ENCODE data around the gene D2HGDH. TPM values are rescaled to one million over a fixed set of nuclear protein-coding genes. Genes with fewer than 3 reads are reported as not detected.
A peak's percentile ranks its signal among the peaks of the same experiment; 100 is the strongest.
"Not testable (repeated sequence)": the region's sequence is repeated elsewhere in the genome, so short reads cannot be mapped to it uniquely, and the experiment has no call there.

Gene D2HGDH
- total and polyA plus RNA-seq, 2 donors from 2014 or later: 37.0 to 49.3 TPM

DNA sequence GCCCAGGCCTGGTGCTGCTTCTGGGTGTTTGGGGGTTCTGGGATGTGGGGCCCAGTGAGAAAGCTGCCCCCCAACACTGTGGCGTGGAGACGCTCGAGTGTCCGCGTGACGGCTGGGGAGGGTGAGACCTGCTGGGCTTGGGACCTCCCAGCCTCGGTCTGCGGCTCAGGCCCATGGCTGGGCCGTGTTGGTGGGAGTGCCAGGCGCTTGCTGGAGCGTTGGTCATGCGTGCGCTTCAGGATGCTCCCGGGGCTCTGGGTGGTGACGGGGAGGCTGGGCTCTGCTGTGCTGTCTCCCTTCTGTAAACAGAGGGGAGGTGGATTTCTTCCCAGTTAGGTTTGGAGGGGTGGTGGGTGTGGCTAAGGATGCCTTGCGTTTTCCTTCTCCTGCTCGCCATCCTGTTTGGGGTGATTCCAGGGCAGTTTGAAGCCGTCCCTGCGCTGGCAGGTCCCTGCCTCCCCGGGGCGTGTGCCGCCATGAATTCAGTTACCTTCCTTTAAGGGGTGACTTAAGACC, 42.8 kb downstream of the D2HGDH start:
- no peaks in the 10 kb centered on the region for H3K36me3 ChIP-seq (ENCODE audit: control insufficient read depth in 2 of 3, insufficient read depth in 3 of 3, low read length in 3 of 3)
- TF ChIP-seq, protein P1, sequence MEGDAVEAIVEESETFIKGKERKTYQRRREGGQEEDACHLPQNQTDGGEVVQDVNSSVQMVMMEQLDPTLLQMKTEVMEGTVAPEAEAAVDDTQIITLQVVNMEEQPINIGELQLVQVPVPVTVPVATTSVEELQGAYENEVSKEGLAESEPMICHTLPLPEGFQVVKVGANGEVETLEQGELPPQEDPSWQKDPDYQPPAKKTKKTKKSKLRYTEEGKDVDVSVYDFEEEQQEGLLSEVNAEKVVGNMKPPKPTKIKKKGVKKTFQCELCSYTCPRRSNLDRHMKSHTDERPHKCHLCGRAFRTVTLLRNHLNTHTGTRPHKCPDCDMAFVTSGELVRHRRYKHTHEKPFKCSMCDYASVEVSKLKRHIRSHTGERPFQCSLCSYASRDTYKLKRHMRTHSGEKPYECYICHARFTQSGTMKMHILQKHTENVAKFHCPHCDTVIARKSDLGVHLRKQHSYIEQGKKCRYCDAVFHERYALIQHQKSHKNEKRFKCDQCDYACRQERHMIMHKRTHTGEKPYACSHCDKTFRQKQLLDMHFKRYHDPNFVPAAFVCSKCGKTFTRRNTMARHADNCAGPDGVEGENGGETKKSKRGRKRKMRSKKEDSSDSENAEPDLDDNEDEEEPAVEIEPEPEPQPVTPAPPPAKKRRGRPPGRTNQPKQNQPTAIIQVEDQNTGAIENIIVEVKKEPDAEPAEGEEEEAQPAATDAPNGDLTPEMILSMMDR (IDR thresholded peaks at IDR 0.05; ENCODE audit: borderline replicate concordance, extremely low read depth, insufficient read depth): no peak
- no peak overlapping the region for H3K27ac ChIP-seq (ENCODE audit: low read depth in 2 of 2, low read length in 2 of 2)
- no peaks in the 10 kb centered on the region for H3K4me1 ChIP-seq (ENCODE audit: control insufficient read depth in 2 of 3, insufficient read depth in 2 of 3, low read depth in 1 of 3, low read length in 3 of 3)
- intact Hi-C loops (cut with DNase I): no loop called here
- DNase-seq (peak in 4 of 5 donors; percentile 58 to 75 (median 66)), FAIRE-seq (no peak)
- H3K27me3 ChIP-seq (ENCODE audit: control insufficient read depth, insufficient read depth, low read length): no peaks in the 10 kb centered on the region
- H3K4me3 ChIP-seq (ENCODE audit: low read length in 3 of 3): no peak overlapping the region
- peaks cover 0 to 3% (median 0%) of the 10 kb centered on the region in 3 donors for H3K9me3 ChIP-seq (ENCODE audit: control insufficient read depth in 2 of 3, insufficient read depth in 1 of 3, low read length in 3 of 3)
- no peak overlapping the region for H3K9ac ChIP-seq (ENCODE audit: low read length in 3 of 3)

DNA sequence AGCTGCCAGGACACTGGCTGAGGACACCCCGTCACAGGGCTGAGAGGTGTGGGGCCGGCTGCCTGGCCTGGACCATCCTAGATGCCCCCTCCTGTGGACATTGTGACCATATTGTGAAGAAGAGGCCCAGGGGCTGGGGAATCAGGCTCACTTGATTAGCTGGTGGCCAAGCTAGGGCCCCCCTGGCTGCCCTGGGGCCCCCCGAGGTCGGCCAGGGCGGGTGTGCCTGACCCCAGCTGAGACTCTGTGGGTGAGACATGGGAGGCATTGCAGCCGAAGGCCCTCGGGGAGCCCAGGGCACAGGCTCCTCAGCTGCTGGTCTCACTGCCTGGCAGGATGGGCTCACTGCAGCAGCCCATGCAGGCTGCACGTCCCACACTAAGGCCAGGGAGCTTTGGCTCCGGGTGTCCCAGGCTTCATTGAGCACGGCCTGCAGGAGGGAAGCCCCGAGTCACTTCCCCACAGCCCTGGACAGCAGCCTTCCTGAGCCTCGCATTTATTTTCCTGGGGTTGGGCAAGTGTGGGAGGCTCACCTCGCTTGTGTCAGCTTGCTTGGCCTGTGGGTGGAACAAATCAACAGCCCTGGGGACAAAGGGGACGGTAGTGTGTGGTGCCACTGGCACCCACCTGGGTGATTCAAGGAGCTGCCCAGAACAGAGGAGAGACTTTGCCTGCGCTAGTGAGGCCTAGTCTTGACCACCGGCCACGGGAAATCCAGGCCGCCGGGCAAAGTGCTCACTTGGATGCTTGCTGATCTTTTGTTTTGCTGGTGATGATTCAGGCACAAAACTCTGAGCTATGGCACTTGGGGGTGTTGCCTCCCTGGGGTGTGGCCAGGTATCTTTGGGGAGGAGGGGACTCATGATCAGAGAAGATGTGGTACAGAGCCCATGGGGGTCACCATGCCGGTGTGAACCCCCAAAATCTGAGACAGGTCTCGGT, 43.5 kb downstream of the D2HGDH start:
- TF ChIP-seq, protein P1 (IDR thresholded peaks at IDR 0.05; ENCODE audit: borderline replicate concordance, extremely low read depth, insufficient read depth): no peak
- H3K27me3 ChIP-seq (ENCODE audit: control insufficient read depth, insufficient read depth, low read length): no peaks in the 10 kb centered on the region
- no peak overlapping the region for H3K9ac ChIP-seq (ENCODE audit: low read length in 3 of 3)
- intact Hi-C loops (cut with DNase I): no loop called here
- H3K9me3 ChIP-seq (ENCODE audit: control insufficient read depth in 2 of 3, insufficient read depth in 1 of 3, low read length in 3 of 3): peaks cover 0 to 3% (median 0%) of the 10 kb centered on the region in 3 donors
- H3K27ac ChIP-seq (ENCODE audit: low read depth in 2 of 2, low read length in 2 of 2): no peak overlapping the region
- no peak for DNase-seq
- H3K4me3 ChIP-seq (ENCODE audit: low read length in 3 of 3): no peak overlapping the region
- no peaks in the 10 kb centered on the region for H3K4me1 ChIP-seq (ENCODE audit: control insufficient read depth in 2 of 3, insufficient read depth in 2 of 3, low read depth in 1 of 3, low read length in 3 of 3)
- no peak for FAIRE-seq
- H3K36me3 ChIP-seq (ENCODE audit: control insufficient read depth in 2 of 3, insufficient read depth in 3 of 3, low read length in 3 of 3): no peaks in the 10 kb centered on the region

DNA sequence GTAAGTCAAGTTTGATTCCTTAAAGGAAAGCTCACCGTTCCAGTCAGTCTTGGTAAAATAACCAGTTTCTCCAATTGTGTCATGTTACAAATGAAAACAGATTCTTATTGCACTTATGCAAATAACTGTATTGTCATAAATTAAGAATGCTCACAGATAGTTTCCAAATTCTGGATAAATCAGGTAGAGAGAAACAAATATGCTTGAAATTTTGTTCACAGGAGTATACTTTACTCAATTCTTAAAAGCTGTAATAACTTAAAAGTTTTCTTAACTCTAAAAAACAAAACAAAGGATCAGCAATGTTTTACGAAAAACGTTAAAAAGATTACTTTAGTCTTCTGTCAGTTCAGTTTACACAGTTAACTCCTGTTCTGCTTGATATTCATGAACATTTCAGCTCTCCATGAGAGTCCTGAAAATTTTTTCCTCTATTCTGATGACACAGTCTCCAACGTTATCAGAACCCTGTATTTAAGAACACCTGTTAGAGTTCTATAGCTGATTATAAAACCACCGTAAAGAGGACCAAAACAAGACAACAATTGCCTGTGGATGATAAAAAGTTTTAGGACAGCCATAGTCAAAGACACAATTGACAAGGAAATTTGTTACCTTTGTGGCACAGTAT, 46.6 kb downstream of the D2HGDH start:
- FAIRE-seq (no peak), DNase-seq (no peak)
- Histone ChIP-seq H3K27me3 (ENCODE audit: control insufficient read depth, insufficient read depth, low read length) (no peaks in the 10 kb centered on the region), H3K9ac (ENCODE audit: low read length in 3 of 3) (no peak overlapping the region), H3K27ac (ENCODE audit: low read depth in 2 of 2, low read length in 2 of 2) (no peak overlapping the region), H3K4me3 (ENCODE audit: low read length in 3 of 3) (no peak overlapping the region), H3K9me3 (ENCODE audit: control insufficient read depth in 2 of 3, insufficient read depth in 1 of 3, low read length in 3 of 3) (peaks cover 0 to 3% (median 0%) of the 10 kb centered on the region in 3 donors), H3K36me3 (ENCODE audit: control insufficient read depth in 2 of 3, insufficient read depth in 3 of 3, low read length in 3 of 3) (no peaks in the 10 kb centered on the region), H3K4me1 (ENCODE audit: control insufficient read depth in 2 of 3, insufficient read depth in 2 of 3, low read depth in 1 of 3, low read length in 3 of 3) (no peaks in the 10 kb centered on the region)
- TF ChIP-seq, protein P1 (IDR thresholded peaks at IDR 0.05; ENCODE audit: borderline replicate concordance, extremely low read depth, insufficient read depth): no peak
- intact Hi-C loops (cut with DNase I): no loop called here

DNA sequence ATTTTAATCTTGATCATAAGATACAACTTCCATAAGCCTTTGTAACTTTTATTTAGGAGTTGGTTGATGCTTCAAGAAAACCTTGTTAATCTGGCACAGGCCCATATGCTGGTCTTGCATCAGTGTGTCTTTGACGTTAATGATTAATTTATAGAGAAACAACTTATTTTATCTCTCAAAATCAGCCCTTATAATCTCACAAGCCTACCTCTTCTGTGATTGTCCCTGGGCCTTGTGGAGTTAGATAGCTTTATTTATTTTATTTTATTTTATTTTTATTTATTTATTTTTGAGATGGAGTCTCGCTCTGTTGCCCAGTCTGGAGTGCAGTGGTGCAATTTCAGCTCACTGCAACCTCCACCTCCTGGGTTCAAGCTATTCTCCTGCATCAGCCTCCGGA, 47.6 kb downstream of the D2HGDH start:
- H3K4me3 ChIP-seq (ENCODE audit: low read length in 3 of 3); H3K4me1 ChIP-seq (ENCODE audit: control insufficient read depth in 2 of 3, insufficient read depth in 2 of 3, low read depth in 1 of 3, low read length in 3 of 3); H3K27me3 ChIP-seq (ENCODE audit: control insufficient read depth, insufficient read depth, low read length); H3K36me3 ChIP-seq (ENCODE audit: control insufficient read depth in 2 of 3, insufficient read depth in 3 of 3, low read length in 3 of 3); H3K9ac ChIP-seq (ENCODE audit: low read length in 3 of 3); H3K9me3 ChIP-seq (ENCODE audit: control insufficient read depth in 2 of 3, insufficient read depth in 1 of 3, low read length in 3 of 3); DNase-seq; H3K27ac ChIP-seq (ENCODE audit: low read depth in 2 of 2, low read length in 2 of 2); FAIRE-seq; intact Hi-C loops (cut with DNase I): not testable (repeated sequence)

Measured in kidney (tissue), 14 donors.